ENCODE measurements around the gene BPIFB3. TPM values are rescaled to one million over a fixed set of nuclear protein-coding genes. Genes with fewer than 3 reads are reported as not detected.
"Not testable (repeated sequence)": the region's sequence is repeated elsewhere in the genome, so short reads cannot be mapped to it uniquely, and the experiment has no call there.

The BPIFB3 gene
- total RNA-seq, 2 experiments from 2014 or later: not detected

DNA sequence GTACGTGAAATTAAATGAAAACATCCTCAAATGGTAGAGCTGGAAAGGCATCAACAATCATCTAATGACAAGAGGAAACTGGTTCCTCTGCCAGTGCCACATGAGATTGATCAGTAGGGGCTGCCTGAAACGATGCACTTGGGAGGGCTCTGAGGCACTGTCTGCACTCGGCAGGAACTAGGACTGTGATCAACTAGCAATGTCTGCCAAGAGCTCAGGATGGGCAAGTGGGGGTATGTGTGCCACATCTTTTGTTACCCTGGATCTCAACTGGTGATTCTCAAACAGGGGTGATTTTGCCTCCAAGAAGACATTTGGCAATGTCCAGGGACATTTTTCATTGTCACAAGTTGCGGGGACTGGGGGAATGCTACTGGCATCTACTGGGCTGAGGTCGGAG, 20.3 kb upstream of the BPIFB3 start:
- Mint-ChIP-seq H3K4me1 (no peaks in the 10 kb centered on the region), H3K4me3 (no peak overlapping the region), H3K9me3 (peaks cover 4% of the 10 kb centered on the region), H3K27ac (no peak overlapping the region), H3K36me3 (peaks cover 2% of the 10 kb centered on the region), H3K27me3 (no peaks in the 10 kb centered on the region)
- no peak for DNase-seq

DNA sequence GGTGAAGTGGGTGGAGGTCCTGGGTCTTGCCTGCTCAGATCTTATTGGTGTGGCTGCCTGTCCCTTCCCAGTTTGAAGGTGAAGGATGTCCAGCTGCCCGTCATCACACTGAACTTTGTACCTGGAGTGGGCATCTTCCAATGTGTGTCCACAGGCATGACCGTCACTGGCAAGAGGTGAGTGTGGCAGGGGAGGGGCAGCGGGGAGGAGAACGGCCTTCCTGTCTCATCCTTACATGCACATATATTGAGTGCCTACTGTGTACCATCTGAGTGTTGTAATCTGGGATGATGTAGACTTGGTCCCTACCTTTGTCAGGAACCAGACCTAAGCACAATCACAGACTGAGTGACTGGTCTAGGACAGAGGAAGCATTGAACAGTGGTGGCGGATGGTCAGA, 19.6 kb upstream of the BPIFB3 start:
- Mint-ChIP-seq H3K4me1 (no peaks in the 10 kb centered on the region), H3K27ac (no peak overlapping the region), H3K4me3 (no peak overlapping the region), H3K27me3 (no peaks in the 10 kb centered on the region), H3K36me3 (peaks cover 2% of the 10 kb centered on the region), H3K9me3 (peaks cover 4% of the 10 kb centered on the region)
- DNase-seq: no peak

DNA sequence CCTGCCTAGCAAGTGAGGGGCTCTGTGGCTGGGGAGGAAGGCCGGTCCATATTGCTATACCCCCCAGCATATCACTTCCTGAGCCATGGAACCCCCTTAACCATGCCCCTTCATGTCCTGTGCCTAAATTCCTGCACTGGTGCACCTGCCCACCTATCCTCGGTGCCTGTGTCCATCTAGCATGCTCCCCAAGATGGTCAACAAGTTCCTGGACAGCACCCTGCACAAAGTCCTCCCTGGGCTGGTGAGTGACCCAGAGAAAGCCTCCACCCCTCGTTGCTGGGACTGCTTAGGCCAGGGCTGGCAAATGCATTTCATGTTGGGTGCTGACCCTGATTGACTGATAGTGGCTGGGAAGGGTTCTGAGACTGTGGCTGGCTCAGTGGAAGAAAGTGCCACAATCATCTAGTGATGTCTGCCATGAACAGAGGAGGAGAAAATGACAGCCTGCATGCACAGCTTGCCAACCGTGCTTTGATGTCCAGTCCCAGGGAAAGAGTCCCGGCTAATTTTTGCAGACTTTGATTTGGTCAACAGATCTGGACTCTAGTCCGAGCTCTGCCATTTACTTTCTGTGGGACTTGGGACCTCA, 18.7 kb upstream of the BPIFB3 start:
- peaks cover 2% of the 10 kb centered on the region for H3K36me3 Mint-ChIP-seq
- peaks cover 4% of the 10 kb centered on the region for H3K9me3 Mint-ChIP-seq
- no peak for DNase-seq
- no peak overlapping the region for H3K4me3 Mint-ChIP-seq
- H3K27me3 Mint-ChIP-seq: no peaks in the 10 kb centered on the region
- no peaks in the 10 kb centered on the region for H3K4me1 Mint-ChIP-seq
- no peak overlapping the region for H3K27ac Mint-ChIP-seq

DNA sequence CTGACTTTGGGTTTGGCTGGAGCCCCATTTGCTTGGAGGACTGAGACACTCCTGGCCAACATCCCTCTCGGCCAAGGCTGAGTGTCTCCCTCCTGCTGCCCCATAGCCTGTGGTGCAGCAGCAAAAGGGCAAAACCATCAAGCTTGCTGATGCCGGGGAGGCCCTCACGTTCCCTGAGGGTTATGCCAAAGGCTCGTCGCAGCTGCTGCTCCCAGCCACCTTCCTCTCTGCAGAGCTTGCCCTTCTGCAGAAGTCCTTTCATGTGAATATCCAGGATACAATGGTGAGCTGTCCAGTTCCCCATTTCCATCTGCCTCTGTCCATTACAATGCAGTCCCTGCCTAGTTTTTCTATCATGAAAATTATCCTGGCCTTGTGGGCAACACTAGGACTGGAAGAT, 16.2 kb upstream of the BPIFB3 start:
- DNase-seq: no peak
- Mint-ChIP-seq H3K27me3 (no peaks in the 10 kb centered on the region), H3K27ac (no peak overlapping the region), H3K4me3 (no peak overlapping the region), H3K9me3 (peaks cover 4% of the 10 kb centered on the region), H3K36me3 (peaks cover 2% of the 10 kb centered on the region), H3K4me1 (no peaks in the 10 kb centered on the region)

DNA sequence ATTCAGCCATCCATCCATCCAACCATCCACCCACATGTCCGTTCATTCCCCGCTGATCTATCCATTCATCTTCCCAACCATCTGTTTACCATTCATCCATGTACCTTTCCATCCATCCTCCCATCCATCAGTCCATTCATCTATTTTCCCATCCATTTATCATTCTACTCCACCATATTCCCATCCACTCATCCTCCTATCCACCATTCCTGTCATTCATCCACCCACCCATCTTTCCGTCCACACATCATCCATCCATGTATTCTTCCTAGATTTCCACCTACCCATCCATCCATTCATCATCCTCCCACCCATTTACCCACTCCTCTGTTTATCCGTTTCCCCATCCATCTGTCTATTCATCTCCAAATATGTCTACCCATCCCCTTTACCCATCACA, 15.5 kb upstream of the BPIFB3 start:
- Mint-ChIP-seq H3K27me3 (no peaks in the 10 kb centered on the region), H3K27ac (no peak overlapping the region), H3K36me3 (no peaks in the 10 kb centered on the region), H3K9me3 (peaks cover 2% of the 10 kb centered on the region), H3K4me3 (no peak overlapping the region), H3K4me1 (no peaks in the 10 kb centered on the region)
- DNase-seq: no peak

DNA sequence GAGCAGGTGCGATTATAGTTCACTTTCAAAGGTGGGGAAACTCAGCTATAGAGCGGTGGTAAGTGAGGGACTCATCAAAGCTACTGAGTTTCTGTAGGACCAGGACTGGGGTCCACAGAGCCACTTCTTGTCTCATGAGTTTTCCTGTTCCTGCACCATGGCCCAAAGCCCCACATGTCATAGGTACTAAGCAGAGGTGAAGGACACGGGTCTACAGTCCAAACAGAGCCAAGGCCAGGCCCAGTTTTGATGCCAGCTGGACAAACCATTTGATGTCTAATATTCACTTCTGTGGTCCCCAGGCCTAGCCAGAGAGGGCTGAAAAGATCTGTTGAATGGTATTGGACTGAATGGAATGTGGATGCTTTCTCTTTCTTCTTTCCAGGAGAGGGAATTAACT, 11.3 kb upstream of the BPIFB3 start:
- Mint-ChIP-seq H3K27ac (no peak overlapping the region), H3K9me3 (peaks cover 13% of the 10 kb centered on the region), H3K4me1 (no peaks in the 10 kb centered on the region), H3K4me3 (no peak overlapping the region), H3K27me3 (no peaks in the 10 kb centered on the region), H3K36me3 (no peaks in the 10 kb centered on the region)
- no peak for DNase-seq

DNA sequence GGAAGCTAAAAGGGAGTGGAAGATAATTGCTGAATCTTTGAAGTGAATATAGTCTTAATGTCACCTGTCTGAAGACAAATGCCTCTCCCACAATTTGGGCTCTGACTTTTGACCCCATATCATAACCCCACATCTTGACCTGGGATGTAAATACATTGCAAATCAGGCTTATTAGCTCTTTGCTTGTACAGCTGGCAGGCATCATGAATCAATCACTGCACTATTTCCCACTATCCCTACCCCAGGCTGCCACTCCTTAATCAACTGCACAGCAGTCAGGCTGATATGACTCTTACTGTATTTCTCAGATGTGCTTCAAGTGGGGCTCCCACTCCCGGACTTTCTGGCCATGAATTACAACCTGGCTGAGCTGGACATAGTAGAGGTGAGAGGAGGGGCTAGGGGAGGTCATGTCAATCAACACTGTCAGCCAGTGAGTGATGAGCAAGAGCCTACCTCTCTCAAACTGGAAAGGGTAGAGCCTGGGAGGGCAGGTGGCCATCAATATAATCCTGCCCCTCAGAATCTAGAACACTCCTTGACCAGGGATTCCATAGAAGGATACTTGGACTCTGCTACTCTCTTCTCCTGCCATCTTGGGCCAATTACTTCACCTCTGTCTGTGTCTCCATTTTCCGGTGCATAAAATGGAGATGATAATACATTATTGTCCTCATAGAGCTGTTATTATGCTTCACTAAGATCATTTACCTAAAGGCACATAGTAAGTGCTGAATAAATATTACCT, 10.5 kb upstream of the BPIFB3 start:
- Mint-ChIP-seq H3K4me1 (no peaks in the 10 kb centered on the region), H3K36me3 (no peaks in the 10 kb centered on the region), H3K9me3 (peaks cover 13% of the 10 kb centered on the region), H3K4me3 (no peak overlapping the region), H3K27me3 (no peaks in the 10 kb centered on the region), H3K27ac (no peak overlapping the region)
- DNase-seq: no peak

DNA sequence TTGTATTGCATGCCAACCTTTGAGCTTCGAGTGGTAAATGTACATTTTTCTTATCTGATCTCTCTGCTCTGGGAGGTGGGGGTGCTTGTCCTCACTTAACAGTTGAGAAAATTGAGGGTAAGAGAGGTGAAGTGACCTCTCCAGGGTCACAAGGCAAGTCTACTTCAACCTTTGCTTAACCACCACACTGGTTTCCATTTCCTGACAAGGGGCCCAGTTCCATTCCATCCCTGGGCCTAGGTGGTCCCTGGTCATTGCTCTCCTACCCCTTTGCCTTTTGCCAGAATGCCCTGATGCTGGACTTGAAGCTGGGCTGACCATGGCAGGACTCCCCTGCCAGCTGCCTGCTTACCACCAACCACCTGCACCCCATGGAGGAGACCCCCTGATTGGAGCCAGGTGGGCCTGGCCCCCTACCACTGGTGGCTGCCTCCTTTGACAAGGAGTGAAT, 9.9 kb upstream of the BPIFB3 start:
- no peak for DNase-seq
- no peaks in the 10 kb centered on the region for H3K36me3 Mint-ChIP-seq
- no peak overlapping the region for H3K27ac Mint-ChIP-seq
- H3K4me1 Mint-ChIP-seq: no peaks in the 10 kb centered on the region
- peaks cover 13% of the 10 kb centered on the region for H3K9me3 Mint-ChIP-seq
- no peak overlapping the region for H3K4me3 Mint-ChIP-seq
- no peaks in the 10 kb centered on the region for H3K27me3 Mint-ChIP-seq

DNA sequence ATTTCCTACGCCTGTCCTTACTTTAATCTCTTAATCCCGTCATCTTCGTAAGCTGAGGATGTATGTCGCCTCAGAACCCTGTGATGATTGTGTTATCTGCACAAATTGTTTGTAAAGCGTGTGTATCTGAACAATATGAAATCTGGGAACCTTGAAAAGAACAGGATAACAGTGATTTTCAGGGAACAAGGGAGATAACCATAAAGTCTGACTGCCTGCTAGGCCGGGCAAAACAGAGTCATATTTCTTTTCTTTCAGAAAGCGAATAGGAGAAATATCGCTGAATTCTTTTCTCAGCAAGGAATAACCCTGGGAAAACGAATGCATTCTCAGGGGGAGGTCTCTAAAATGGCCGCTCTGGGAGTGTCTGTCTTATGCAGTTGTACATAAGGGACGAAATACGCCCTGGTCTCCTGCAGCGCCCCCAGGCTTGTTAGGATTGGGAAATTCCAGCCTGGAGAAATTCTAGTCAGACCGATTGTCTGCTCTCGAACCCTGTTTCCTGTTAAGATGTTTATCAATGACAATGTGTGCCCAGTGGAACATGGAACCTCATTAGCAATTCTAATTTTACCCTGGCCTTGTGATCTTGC, 8.5 kb upstream of the BPIFB3 start:
- not testable (repeated sequence) for H3K4me1 Mint-ChIP-seq, DNase-seq, H3K36me3 Mint-ChIP-seq, H3K4me3 Mint-ChIP-seq, H3K27me3 Mint-ChIP-seq, H3K27ac Mint-ChIP-seq
- H3K9me3 Mint-ChIP-seq: peaks cover 13% of the 10 kb centered on the region

DNA sequence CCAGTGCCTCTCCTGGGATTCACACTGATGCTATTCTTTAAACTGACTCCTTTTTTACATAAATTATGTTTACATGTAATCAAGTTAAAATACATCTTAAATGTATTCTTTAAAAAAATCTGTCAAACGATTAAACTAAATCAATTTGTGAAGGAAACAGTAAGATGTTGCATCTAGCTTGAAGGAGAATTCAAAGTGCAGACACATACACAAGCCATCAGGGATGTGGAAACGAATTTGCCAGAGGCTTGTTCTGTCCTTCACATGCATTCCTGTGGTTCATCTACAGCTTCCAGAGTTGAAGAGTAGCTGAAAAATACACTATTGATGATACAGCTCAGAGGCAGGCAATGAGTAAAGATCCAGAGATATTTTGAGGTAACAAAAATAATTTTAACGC, 7.3 kb upstream of the BPIFB3 start:
- Mint-ChIP-seq H3K36me3 (no peaks in the 10 kb centered on the region), H3K4me1 (no peaks in the 10 kb centered on the region), H3K9me3 (peaks cover 13% of the 10 kb centered on the region), H3K27ac (no peak overlapping the region), H3K4me3 (no peak overlapping the region), H3K27me3 (no peaks in the 10 kb centered on the region)
- DNase-seq: no peak

DNA sequence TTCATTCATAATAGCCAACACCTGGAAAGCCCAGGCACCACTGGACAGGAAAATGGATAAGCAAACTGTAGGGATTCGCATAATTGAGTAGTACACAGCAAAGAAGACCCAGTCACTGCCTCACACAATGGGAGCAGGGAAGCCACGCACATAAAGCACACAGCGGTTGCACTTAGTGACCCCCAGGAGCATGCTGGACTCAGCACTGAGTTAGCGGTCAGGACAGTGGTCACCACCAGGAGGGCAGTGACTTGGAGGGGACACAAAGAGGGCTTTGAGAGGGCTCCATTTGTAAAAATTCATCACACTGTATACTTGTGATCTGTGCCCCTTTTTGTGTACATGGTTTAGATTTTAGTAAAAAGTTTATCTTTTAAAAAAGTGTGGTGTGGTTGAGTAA, 2.4 kb upstream of the BPIFB3 start:
- peaks cover 2% of the 10 kb centered on the region for H3K9me3 Mint-ChIP-seq
- DNase-seq: no peak
- H3K27ac Mint-ChIP-seq: no peak overlapping the region
- H3K36me3 Mint-ChIP-seq: no peaks in the 10 kb centered on the region
- no peak overlapping the region for H3K4me3 Mint-ChIP-seq
- H3K4me1 Mint-ChIP-seq: no peaks in the 10 kb centered on the region
- no peaks in the 10 kb centered on the region for H3K27me3 Mint-ChIP-seq

DNA sequence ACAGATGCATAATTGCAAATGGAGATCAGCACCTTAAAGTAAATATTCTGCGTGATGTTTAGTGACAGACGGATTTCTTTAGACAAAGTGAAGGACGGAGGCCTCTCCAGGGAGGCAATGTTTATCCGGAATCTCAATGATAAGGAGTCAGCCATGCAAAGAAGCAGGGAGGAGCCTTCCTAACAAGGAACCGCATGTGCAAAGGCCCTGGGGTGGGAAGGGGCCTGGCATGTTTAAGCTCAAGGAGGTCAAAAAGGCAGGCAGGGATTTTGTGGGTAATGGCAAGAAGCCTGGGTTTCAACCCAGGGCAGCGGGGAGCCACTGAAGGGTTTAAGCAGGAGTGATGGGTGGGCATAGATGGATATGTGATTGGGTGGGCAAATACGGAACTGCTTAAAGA, 678 bp downstream of the BPIFB3 start:
- Mint-ChIP-seq H3K36me3 (no peaks in the 10 kb centered on the region), H3K4me3 (no peak overlapping the region), H3K4me1 (no peaks in the 10 kb centered on the region), H3K27ac (no peak overlapping the region), H3K9me3 (no peaks in the 10 kb centered on the region), H3K27me3 (no peaks in the 10 kb centered on the region)
- DNase-seq: no peak

DNA sequence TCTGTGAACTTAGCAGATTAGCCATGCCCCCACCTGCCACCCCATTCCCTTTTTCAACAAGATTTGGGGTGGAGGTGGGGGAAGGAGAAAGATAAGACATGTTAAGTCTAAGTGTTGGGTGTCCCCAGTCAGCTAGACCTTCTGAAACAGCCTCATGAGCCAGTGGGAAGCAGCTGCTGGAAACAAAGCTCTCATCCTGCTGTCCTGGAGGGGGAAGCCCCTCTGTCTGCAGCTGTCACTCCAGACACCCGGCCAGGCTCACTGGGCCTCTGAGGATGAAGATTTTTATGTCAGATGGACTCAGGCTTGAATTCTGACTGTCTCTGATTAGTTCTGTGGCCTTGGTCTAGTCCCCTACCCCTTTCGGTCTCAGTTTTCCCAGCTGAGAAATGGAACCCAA, 1.1 kb downstream of the BPIFB3 start:
- H3K4me1 Mint-ChIP-seq: no peaks in the 10 kb centered on the region
- no peak for DNase-seq
- no peak overlapping the region for H3K4me3 Mint-ChIP-seq
- H3K27ac Mint-ChIP-seq: no peak overlapping the region
- no peaks in the 10 kb centered on the region for H3K27me3 Mint-ChIP-seq
- no peaks in the 10 kb centered on the region for H3K36me3 Mint-ChIP-seq
- H3K9me3 Mint-ChIP-seq: no peaks in the 10 kb centered on the region

DNA sequence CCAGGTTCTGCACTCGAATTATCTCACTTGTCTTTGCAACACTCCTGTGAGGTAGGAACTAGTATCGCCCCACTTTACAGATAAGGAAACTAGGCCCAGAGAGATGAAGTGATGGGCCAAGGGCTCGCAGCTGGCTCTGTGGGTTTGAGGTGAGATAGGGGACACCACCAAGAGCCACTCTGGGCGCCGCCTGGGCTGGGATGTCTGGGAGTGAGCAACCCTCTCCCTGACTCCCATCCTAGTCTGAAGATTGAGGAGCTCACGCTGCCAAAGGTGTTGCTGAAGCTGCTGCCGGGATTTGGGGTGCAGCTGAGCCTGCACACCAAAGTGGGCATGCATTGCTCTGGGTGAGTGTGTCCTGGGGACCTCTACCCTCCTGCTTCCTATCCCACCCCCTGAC, 5.4 kb downstream of the BPIFB3 start:
- no peak overlapping the region for H3K4me3 Mint-ChIP-seq
- no peaks in the 10 kb centered on the region for H3K9me3 Mint-ChIP-seq
- H3K27me3 Mint-ChIP-seq: no peaks in the 10 kb centered on the region
- no peak for DNase-seq
- H3K27ac Mint-ChIP-seq: no peak overlapping the region
- no peaks in the 10 kb centered on the region for H3K4me1 Mint-ChIP-seq
- no peaks in the 10 kb centered on the region for H3K36me3 Mint-ChIP-seq

DNA sequence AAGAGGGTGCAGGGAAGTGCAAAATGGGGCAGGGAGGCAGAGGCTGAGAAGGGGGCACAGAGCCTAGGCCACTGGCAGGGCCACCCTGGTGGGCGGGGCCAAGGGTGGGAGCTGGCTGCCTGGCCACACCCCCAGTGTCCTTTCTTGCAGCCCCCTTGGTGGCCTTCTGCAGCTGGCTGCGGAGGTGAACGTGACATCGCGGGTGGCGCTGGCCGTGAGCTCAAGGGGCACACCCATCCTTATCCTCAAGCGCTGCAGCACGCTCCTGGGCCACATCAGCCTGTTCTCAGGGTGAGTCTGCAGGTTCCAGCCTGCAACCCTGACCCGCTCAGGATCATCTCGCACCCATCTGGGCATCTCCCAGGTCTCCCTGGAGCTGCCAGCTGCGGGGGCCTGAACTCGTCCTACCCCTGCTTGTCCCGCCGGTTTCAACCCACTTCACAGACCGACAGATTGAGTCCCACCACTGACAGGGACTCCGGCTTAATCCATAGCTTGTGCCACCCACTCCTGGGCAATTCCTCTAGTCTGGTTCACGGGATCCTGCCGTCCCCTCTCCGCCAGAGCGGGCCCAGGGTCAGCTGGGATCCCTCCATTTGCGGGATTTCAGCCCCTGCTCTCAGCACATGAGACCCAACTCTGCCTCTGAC, 6.2 kb downstream of the BPIFB3 start:
- H3K4me1 Mint-ChIP-seq: no peaks in the 10 kb centered on the region
- DNase-seq: no peak
- no peak overlapping the region for H3K4me3 Mint-ChIP-seq
- no peaks in the 10 kb centered on the region for H3K27me3 Mint-ChIP-seq
- no peaks in the 10 kb centered on the region for H3K36me3 Mint-ChIP-seq
- H3K27ac Mint-ChIP-seq: no peak overlapping the region
- H3K9me3 Mint-ChIP-seq: no peaks in the 10 kb centered on the region

Data from activated naive CD8-positive, alpha-beta T cell treated with anti-CD3 and anti-CD28 coated beads for 36 hours (primary cell).